Measurements from ENCODE around the gene SCAF4.
A peak's percentile ranks its signal among the peaks of the same experiment; 100 is the strongest.
"Not testable (repeated sequence)": the region's sequence is repeated elsewhere in the genome, so short reads cannot be mapped to it uniquely, and the experiment has no call there.

SCAF4 gene

DNA sequence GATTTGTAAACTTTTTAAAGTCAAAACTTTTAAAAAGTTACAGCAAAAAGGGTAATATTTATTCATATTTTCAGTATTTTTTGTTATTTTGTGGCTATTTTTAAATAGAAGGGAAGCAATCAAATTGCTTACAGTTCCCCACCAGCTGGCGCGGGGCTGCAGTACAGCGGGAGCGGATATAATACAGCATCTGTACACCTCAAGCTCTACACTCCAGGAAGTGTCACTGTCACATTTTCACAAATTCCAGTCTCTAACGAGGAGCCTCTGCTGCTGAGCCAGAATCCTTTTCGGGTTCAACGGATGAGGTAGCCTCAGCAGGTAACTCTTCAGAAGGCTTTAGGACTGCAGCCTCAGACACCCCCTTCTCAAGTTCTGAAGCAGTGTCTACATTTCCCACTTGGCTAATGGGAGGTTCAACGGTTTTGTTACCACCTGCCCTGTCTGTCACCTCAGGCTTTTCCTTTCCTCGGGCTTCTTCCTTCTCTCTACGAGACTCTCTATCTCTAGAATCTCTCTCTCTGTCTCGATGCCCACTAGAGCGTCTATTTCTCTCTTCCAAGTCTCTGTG lies 60.7 kb downstream of the SCAF4 start:
- no peak for DNase-seq (ENCODE audit: low read depth in 2 of 2)

DNA sequence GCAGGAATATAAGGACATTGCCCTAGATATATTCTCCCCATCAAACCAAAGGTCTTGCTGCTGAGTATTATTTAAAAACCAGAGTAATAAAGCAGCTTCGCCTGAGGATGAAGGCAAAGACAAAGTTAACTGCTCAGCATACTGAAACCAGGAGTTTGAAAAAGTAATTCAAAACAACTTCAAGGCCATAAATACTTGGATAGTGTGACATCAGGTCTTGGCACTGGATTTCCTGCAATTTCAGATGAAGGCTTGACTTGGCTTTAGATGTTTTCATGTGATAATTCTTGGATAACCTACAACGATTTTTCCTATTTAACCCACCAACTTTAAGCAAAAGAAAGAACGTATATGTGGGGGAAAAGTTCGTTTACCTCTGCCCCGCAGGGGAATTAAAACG lies 61.8 kb downstream of the SCAF4 start:
- DNase-seq (ENCODE audit: low read depth in 2 of 2): no peak

DNA sequence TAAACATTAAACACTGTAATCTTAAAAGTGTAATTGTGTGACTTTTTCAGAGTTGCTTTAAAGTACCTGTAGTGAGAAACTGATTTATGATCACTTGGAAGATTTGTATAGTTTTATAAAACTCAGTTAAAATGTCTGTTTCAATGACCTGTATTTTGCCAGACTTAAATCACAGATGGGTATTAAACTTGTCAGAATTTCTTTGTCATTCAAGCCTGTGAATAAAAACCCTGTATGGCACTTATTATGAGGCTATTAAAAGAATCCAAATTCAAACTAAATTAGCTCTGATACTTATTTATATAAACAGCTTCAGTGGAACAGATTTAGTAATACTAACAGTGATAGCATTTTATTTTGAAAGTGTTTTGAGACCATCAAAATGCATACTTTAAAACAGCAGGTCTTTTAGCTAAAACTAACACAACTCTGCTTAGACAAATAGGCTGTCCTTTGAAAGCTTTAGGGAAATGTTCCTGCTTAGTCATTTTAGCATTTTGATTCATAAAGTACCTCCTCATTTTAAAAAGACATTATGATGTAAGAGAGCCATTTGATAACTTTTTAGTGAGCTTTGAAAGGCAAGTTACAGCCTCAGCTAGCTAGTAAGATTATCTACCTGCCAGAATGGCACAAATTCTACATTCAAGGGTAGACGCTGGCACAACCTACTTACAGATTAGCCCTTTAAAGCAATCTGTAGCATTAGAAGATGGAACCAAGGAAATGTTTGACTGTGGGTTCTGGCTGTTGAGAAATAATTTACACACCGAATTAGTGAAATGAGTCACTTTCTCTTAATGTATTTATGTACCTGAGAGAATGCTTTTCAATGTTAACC lies 63.0 kb downstream of the SCAF4 start:
- DNase-seq (ENCODE audit: low read depth in 2 of 2): no peak

DNA sequence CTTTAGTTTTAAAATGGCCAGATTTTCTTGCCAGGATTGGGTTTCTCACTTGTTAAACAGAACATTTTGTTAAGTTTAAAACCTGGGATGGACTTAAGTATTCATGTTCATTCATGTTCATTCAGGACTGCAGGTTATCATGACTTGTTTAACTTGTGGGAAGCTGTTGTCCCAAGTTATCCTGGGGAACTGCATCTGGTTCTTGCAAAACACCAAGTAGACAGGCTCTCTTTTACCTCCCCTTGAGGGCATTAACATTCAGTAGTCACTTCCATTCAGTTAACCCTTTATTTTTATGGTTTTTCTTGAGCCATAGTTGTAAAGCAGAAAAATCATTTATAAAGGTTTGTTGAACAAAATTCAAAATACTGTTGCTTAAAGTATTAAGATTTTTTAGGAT lies 64.3 kb downstream of the SCAF4 start:
- no peak for DNase-seq (ENCODE audit: low read depth in 2 of 2)

DNA sequence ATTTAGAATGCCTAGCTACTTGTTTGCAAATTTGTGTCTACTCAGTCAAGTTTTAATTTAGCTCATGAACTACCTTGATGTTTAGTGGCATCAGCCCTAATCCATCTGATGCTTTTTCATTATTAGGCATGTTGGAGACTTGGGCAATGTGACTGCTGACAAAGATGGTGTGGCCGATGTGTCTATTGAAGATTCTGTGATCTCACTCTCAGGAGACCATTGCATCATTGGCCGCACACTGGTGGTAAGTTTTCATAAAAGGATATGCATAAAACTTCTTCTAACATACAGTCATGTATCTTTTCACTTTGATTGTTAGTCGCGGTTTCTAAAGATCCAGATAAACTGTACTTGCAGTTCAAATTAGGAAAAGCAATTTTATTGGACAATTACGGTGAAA lies 64.8 kb downstream of the SCAF4 start:
- no peak for DNase-seq (ENCODE audit: low read depth in 2 of 2)

DNA sequence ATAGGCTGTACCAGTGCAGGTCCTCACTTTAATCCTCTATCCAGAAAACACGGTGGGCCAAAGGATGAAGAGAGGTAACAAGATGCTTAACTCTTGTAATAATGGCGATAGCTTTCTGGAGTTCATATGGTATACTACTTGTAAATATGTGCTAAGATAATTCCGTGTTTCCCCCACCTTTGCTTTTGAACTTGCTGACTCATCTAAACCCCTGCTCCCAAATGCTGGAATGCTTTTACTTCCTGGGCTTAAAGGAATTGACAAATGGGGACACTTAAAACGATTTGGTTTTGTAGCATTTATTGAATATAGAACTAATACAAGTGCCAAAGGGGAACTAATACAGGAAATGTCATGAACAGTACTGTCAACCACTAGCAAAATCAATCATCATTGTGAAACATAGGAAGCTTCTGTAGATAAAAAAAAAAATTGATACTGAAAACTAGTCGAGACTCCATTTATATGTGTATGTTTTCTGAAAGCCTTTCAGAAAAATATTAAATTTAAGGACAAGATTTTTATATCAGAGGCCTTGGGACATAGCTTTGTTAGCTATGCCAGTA lies 65.4 kb downstream of the SCAF4 start:
- DNase-seq (ENCODE audit: low read depth in 2 of 2): no peak

DNA sequence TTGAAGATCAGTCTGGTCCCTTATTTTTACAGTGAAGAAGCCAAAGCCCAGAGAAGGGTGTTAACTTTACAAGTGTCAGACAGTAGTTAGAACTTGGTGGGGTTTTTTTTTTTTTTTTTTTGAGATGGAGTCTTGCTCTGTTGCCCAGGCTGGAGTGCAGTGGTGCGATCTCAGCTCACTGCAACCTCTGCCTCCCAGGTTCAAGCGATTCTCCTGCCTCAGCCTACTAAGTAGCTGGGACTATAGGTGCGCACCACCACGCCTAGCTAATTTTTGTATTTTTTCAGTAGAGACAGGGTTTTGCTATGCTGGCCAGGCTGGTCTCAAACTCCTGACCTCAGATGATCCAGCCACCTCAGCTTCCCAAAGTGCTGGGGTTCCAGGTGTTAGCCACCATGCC lies 66.0 kb downstream of the SCAF4 start:
- DNase-seq (ENCODE audit: low read depth in 2 of 2): not testable (repeated sequence)

DNA sequence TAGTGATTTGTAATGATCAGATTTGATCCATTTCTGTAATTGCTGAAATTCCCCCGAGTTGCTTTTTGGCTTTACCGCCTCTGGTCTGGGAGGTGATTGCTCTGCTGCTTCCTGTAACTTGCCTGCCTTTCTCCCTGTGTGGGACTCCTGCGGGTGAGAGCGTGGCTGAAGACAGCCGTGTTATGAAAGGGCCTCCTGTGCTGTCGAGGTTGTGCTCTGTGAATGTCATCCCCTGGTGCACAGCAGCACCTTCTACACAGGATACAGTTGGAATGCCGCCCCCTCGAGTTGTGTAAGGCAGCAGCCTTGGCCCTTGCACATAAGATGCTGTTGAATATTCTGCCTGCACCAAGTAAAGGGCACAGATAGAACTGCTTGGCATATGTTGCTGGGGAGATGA lies 66.5 kb downstream of the SCAF4 start:
- DNase-seq (ENCODE audit: low read depth in 2 of 2): no peak

DNA sequence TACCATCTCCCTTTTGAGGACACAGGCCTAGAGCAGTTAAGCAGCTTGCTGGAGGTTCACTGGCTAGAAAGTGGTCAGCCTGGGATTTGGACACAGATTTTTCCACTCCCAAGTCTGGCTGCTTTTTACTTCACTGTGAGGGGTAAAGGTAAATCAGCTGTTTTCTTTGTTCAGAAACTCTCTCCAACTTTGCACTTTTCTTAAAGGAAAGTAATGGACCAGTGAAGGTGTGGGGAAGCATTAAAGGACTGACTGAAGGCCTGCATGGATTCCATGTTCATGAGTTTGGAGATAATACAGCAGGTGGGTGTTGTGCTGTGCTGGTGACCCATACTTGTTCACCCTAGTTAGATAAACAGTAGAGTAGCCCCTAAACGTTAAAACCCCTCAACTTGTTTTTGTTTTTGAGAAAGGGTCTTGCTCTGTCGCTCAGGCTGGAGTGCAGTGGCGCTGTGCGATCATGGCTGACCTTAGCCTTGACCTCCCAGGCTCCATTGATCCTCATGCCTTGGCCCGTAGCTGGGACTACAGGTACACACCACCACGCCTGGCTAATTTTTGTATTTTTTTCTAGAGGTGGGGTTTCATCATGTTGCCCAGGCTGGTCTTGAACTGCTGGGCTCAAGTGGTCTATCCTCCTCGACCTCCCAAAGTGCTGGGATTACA lies 68.2 kb downstream of the SCAF4 start:
- no peak for DNase-seq (ENCODE audit: low read depth in 2 of 2)

DNA sequence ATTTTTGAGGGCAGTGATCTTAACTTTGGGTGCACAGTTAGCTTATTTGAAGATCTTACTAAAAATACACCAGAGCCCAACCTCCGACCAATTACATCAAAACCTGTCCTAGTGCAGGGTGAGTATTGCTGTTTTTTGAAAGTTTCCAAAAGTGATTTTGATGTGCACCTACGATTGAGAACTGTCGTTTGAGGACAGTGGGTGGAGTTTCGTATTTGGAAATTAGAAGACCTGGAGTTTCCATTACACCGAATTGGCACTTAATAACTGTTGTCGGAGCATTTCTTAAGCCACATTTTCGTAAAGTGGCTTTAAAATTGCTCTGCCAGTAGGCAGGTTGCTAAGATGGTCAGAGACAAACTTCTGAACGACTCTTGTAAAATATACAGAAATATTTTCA lies 71.3 kb downstream of the SCAF4 start:
- DNase-seq (ENCODE audit: low read depth in 2 of 2): no peak

DNA sequence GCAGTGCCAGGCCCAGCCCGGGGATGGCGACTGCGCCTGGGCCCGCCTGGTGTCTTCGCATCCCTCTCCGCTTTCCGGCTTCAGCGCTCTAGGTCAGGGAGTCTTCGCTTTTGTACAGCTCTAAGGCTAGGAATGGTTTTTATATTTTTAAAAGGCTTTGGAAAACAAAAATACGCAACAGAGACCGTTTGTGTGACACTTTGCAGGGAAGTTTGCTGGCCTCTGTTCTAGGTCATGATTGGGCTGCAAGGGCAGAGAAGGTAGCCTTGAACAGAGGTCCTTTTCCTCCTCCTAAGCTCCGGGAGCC lies 71.7 kb downstream of the SCAF4 start:
- DNase-seq (ENCODE audit: low read depth in 2 of 2): no peak

DNA sequence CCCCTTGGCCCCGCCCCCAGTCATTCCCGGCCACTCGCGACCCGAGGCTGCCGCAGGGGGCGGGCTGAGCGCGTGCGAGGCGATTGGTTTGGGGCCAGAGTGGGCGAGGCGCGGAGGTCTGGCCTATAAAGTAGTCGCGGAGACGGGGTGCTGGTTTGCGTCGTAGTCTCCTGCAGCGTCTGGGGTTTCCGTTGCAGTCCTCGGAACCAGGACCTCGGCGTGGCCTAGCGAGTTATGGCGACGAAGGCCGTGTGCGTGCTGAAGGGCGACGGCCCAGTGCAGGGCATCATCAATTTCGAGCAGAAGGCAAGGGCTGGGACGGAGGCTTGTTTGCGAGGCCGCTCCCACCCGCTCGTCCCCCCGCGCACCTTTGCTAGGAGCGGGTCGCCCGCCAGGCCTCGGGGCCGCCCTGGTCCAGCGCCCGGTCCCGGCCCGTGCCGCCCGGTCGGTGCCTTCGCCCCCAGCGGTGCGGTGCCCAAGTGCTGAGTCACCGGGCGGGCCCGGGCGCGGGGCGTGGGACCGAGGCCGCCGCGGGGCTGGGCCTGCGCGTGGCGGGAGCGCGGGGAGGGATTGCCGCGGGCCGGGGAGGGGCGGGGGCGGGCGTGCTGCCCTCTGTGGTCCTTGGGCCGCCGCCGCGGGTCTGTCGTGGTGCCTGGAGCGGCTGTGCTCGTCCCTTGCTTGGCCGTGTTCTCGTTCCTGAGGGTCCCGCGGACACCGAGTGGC lies 72.2 kb downstream of the SCAF4 start, which contains the start of gene SOD1:
SOD1 (plus strand) TSS at position 158 of the 723 bp plus-strand sequence; CDS start at position 235, 77 bp downstream.
- DNase-seq (ENCODE audit: low read depth in 2 of 2): peak; percentile 90 to 92

DNA sequence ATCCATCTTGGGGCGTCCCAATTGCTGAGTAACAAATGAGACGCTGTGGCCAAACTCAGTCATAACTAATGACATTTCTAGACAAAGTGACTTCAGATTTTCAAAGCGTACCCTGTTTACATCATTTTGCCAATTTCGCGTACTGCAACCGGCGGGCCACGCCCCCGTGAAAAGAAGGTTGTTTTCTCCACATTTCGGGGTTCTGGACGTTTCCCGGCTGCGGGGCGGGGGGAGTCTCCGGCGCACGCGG lies 72.7 kb downstream of the SCAF4 start:
- DNase-seq (ENCODE audit: low read depth in 2 of 2): no peak

DNA sequence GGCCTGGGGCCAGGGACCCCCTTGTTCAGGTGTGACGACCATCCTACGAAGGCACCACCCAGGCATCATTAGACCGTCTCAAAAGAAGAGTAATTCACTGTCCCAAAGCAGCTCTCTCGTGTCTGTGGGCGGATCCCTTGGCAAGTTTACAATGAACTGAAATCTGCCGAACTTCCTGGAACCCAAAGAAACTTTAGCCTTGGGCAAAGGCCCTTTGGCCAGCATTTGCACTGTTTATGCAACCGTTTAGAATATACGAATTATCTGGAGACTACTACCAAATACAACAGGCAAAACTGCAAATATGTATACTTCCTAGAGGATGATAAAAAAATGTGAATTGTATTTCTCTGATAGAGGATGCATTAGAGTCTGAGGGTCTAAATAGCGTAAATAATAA lies 73.9 kb downstream of the SCAF4 start:
- DNase-seq (ENCODE audit: low read depth in 2 of 2): no peak

DNA sequence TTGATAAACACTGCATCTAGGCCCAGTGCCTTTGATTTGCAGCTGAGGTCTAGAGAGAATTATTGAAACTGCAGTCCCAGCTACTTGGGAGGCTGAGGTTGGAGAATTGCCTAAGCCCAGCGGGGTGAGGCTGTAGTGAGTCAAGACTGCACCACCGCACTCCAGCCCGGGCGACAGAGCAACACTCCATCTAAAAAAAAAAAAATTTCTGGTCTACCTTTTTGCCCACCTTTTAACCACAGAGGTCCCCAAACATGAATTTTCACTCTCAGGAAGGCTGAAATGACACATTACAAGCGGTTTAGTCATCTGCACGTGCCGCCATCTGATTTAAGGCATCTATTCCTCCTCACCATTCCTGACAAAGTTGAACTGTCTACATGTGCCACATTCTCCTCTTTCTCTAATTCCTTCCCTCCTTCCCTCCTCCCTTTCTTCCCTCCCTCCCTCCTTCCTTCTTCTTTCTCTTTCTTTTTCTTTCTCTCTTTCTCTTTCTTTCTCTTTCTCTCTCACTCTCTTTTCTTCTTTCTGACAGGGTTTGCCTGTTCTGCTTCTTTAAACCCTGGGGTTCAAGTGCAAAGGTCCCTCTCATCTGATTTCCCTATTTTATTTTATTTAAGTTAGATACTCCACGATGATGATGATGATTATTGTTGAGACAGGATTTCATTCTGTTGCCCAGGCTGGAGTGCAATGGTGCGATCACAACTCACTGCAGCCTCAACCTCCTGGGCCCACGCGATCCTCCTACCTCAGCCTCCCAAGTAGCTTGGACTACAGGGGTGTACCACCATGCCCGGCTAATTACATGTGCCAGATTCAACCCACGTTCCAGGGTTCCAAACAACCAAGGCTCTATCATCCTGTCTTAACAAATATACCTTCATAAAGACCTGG lies 75.5 kb downstream of the SCAF4 start:
- DNase-seq (ENCODE audit: low read depth in 2 of 2): no peak

DNA sequence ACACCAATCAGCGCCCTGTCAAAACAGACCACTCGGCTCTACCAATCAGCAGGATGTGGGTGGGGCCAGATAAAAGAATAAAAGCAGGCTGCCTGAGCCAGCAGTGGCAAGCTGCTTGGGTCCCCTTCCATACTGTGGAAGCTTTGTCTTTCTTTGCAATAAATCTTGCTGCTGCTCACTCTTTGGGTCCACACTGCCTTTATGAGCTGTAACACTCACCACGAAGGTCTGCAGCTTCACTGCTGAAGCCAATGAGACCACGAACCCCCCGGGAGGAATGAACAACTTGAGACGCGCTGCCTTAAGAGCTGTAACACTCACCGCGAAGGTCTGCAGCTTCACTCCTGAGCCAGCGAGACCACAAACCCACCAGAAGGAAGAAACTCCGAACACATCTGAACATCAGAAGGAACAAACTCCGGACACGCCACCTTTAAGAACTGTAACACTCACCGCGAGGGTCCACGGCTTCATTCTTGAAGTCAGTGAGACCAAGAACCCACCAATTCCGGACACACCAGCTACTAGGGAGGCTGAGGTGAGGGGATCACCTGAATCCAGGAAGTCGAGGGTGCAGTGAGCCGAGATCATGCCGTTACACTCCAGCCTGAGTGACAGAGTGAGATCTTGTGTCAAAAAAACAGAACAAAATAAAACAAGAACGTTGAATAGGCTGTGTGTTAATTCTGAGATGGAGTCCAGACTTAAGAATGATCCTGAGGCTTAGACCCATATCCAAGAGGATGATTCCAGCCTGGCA lies 76.9 kb downstream of the SCAF4 start:
- DNase-seq (ENCODE audit: low read depth in 2 of 2): not testable (repeated sequence)

DNA sequence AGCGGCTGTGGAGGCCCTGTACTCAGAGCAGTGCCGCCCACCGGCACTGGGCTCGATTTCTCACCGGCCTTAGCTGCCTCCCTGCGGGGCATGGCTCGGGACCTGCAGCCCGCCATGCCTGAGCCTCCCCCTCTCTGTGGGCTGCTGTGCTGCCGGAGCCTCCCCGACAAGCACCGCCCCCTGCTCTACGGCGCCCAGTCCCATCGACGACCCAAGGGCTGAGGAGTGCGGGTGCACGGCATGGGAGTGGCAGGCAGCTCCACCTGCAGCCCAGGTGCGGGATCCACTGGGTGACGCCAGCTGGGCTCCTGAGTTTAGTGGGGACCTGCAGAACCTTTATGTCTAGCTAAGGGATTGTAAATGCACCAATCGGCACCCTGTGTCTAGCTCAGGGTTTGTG lies 77.6 kb downstream of the SCAF4 start:
- no peak for DNase-seq (ENCODE audit: low read depth in 2 of 2)

DNA sequence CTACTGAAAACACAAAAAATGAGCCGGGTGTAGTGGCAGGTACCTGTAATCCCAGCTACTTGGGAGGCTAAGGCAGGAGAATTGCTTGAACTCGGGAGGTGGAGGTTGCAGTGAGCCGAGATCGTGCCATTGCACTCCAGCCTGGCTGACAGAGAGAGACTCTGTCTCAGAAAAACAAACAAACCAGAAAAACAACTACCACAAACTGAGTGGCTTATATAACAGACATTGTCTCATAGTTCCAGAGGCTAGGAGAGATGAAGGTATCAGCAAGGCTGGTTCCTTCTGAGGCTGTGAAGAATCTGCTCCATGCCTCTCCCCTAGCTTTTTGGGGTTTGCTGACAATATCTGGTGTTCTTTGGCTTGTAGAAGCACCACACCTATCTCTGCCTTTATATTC lies 80.4 kb downstream of the SCAF4 start:
- DNase-seq (ENCODE audit: low read depth in 2 of 2): not testable (repeated sequence)

DNA sequence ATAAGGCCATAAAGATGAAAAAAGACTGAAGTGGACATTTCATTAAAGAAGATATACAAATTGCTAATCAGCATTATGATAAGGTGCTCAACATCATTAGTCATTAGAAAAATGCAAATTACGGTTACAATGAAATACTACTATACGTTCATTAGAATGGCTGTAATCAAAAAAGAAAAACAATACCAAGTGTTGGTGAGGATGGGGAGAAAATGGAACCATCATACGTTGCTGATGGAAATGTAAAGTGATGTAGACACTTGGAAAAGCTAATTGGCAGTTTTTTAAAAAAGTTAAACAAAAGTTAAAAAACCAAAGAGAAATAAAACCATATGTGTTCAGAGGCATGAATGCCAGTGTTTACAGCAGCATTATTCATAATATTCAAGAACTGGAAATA lies 81.0 kb downstream of the SCAF4 start:
- no peak for DNase-seq (ENCODE audit: low read depth in 2 of 2)

DNA sequence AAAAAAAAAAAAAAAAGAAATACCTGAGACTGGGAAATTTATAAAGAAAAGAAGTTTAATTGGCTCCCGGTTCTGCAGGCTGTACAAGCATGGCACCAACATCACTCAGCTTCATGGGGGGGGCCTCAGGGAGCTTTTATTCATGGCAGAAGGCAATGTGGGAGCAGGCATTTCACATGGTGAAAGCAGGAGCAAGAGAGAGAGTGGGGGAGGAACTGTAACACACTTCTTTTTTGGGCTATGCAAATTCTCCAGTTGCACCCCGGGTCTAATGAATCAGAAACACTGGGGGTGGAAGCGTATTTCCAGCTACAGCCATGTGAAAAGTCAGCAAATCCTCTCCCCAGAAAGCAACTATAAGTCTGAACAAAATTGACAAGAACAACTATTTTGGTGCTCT lies 84.3 kb downstream of the SCAF4 start:
- no peak for DNase-seq (ENCODE audit: low read depth in 2 of 2)

DNA sequence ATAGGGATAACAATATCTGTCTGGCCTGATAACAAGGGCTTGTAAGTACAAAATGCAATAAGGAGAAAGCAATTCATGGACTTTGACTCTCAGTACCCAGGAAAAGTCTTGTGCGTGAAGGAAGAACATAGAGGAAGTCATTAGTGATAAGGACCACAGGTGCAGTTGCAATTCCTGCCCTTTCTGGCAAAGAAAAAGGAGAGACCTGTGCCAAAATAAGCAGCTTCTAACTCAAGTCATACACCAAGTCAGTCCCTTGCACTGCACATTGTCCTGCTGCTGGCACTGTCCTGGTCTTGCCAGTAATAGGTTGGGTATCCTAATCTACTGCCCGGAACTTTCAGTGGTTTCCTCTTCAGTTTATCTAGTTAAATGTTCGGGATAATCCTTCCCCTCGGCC lies 87.3 kb downstream of the SCAF4 start:
- no peak for DNase-seq (ENCODE audit: low read depth in 2 of 2)
